GM21529 (cell line): ENCODE data around the gene STMN3.
"Not testable (repeated sequence)": the region's sequence is repeated elsewhere in the genome, so short reads cannot be mapped to it uniquely, and the experiment has no call there.

ENCODE experiments used
- ATAC-seq: cut with Tn5 transposase; IDR thresholded peaks from one replicate; pipeline ENCODE4 v1.9.1; 2021; ENCODE audit not compliant: unreplicated experiment

The STMN3 gene

GRCh38 chr20:63617876-63618265 lies 35.4 kb downstream of the STMN3 start:
- ATAC-seq, result no peak

- ATAC-seq, result no peak
Measured at GRCh38 chr20:63617092-63617875, 35.9 kb downstream of the STMN3 start.

- ATAC-seq, result not testable (repeated sequence)
Measured at GRCh38 chr20:63613863-63614594, 39.2 kb downstream of the STMN3 start.

DNA sequence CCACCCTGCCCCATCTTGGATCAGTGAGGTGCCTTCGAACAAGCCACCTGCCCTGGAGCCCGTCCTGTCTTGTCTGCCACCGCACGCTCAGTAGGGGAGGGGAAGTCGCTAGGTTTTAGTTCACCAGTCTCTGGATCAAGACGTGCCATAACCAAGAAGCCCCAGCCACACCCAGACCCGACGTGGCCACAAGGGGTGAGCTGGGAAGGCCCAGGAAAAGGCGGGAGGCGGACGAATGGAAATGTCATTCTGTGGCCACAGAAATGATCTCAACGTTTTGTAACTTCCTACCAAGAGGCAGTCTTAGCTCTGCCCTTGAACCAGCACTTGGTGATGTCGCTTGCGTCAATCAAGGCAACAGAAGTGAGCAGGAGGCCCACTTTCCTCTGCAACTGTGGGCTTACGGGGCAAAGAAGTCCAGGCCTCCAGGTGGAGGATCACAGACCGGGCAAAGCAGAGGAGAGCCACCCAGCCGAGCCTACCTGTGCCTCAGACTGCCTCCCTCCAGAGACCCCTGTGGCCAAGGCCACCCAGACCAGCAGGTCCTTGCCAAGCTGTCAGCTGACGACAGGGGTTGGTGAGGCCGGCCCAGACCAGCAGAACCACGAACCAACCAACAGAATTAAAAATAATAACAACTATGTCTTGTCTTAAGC lies 40.8 kb downstream of the STMN3 start:
- no peak for ATAC-seq

DNA sequence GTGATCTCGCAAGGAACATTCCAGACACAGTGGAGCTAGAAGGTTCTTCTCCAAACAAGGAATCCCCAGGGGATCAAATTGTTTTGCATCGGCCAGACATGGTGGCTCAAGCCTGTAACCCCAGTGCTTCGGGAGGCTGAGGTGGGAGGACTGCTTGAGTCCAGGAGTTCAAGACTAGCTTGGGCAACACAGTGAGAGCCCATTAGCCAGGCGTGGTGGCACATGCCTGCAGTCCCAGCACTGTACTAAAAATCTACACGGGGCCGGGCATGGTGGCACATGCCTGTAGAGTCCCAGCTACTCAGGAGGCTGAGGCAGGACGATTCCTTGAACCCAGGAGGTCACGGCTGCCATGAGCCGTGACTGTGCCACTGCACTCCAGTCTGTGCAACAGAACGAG lies 41.6 kb downstream of the STMN3 start:
- ATAC-seq, result no peak

GRCh38 chr20:63610581-63611435 lies 42.4 kb downstream of the STMN3 start:
- no peak for ATAC-seq

DNA sequence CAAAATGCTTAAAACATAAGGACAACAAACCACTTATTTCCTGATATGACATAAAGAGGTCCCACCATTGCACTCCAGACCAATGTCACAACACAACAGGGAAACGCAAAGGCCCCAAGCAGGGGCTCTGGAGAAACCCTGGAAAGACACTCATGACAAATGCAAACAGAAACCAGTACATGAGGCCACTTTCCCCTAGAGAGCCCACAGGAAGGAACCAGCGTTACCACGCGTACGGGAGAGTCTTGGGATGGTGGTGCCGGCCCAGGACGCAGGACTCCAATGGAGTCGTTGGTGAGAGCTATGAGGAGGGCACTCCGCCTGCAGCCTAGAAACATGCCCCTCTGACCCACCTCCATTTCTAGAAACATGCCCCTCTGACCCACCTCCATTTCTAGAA lies 46.5 kb downstream of the STMN3 start:
- no peak for ATAC-seq

DNA sequence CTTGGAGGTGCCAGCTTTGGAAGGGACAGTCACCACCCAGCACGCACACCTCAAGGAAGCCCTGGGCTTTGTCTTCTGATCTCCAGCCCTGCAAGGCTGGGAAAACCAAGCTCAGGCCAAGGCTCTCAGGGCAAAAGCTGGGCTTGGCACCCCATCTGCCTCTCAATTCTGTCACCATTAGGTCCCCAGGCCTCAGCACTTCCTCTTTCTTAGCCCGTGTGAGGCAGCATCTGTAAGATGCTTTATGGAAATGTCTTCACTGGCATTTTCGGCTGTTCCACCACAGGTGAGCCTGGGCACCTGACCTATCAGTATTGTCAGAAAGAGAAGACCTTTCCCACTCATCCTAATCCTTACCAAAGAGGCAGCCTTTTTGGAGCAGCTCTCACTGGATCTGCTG lies 50.9 kb downstream of the STMN3 start:
- no peak for ATAC-seq

DNA sequence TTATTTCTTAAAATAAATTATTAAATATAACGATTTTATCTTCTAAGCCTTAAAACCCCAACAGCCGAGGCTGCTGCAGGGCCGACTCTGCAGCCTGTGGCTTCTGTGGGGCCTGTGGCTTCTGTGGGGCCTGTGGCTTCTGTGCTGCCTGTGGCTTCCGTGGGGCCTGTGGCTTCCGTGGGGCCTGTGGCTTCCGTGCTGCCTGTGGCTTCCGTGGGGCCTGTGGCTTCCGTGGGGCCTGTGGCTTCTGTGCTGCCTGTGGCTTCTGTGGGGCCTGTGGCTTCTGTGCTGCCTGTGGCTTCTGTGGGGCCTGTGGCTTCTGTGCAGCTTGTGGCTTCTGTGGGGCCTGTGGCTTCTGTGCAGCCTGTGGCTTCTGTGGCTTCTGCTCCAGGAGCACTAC lies 51.5 kb downstream of the STMN3 start:
- not testable (repeated sequence) for ATAC-seq

- no peak for ATAC-seq
Measured at GRCh38 chr20:63599396-63600050, 53.7 kb downstream of the STMN3 start.

DNA sequence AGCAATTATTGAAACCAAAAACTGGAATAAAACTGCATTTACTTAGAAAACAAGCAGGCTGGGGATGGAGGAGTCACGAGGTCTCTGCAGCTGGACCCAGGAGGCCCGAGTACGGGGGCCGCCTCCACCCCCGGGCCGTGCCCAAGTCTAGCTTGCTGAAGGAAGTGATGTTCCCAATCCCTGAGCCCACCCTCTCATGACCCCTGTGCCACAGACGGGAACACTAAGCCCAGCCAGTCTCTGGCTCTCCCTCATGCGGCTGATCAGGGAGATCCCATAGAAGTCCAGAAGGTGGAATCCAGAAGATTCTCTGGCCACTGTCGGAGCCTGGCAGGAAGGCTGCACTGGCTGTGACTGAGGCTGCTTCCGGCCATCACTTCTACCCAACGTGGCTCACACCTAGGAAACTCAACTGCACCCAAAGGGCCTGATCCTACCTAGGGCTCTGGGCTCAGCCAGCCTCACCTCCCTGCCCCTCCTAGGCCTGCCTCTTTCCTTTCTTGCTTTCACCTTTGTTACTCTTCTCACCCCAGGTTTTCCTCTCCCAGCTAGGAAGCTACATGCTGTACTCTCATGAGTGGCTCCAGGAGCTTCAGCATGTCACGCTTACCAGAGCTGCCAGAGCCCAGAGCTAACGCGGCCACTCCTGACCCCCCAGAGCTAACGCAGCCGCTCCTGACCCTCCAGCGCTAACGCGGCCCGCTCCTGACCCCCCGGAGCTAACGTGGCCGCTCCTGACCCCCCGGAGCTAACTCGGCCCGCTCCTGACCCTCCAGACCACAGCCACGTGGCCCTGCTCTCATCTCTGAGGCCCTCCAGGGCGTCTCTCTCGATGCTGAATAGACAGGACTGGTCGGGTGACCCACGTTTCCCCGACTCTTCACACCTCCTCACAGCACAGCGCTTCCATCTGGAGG lies 54.5 kb downstream of the STMN3 start:
- ATAC-seq, result no peak

DNA sequence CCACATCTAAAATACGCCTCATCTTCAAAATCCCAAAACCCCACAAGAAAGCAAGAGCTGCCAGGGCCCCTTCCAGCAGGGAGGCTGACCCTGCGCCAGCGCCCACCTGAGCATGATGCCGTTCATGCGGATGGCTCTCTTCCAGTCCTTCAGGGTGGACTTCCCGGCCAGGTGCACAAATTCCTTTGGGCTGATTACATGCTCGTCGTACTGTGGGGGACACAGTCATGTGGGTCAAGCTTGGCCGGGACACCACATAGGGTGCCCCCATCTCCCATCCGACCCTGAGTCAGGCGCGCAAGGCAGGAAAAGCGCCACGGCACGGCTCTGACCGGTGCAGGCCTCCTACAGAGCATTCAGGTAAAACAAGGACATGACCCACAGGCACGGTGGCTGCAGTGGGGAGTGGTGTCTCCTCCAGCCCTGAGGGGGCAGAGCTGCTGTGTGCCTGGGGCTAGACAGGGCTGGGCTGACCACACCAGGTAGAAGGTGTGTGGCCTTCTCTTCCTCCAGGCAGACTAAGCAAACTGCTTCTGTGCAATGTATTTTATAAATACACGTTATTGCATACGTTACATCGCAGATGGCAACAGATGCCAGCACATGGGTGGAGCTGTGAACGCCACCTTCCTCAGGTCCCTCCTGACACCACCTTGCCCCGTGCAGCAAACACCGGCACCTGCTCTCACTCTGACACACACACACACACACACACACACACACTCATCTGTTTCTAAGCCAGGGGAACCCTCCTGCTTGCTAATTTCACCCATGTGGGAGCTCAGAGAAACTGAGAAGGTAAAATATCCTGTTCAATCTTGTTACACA lies 55.4 kb downstream of the STMN3 start:
- no peak for ATAC-seq

GRCh38 chr20:63596423-63596822 lies 56.8 kb downstream of the STMN3 start:
- ATAC-seq, result no peak

GRCh38 chr20:63595416-63596127 lies 57.7 kb downstream of the STMN3 start:
- ATAC-seq, result no peak

DNA sequence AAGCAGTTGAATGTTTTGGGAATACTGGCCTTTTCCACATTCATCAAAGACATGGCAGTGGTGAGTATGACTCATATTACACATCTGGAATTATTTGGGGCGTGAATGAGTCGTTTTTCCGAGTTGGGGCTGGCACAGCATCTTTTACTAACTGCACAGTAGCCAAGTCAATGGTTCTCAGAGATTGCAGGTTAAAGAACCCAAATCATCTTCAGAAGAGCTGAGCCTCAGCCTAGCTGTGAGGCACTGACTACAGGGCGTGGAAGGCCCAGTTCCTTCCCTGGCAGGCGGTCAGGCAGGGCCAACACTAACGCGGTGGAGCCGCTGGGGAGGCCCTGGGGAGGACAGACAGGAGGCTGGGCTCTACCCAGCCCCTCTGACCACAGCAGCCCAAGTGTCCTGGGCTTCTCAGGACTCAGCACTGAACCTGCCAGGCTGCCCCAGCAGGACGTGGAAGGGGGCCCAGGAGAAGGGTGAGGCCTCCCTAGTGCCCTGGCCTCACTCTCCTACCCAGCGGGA lies 59.1 kb downstream of the STMN3 start:
- ATAC-seq, result no peak

DNA sequence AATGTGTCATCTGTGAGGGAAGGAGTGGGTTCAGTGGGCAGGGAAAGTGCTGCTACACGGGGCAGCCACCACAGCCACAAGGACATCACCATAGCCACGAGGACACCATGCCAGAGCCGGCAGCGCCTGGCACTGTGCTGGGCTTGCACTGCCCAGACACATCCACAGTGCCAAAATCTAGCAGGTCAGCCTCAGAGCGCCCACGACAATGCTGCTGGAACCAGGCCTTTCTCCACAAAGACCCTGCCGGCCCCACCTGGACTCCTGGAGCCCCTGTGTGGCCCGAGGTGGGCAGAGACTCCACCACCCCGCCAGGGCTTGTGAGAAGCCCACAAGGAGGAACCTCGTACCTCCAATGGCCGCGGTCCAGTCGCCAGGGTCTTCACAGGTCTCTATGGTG lies 60.6 kb downstream of the STMN3 start:
- no peak for ATAC-seq

DNA sequence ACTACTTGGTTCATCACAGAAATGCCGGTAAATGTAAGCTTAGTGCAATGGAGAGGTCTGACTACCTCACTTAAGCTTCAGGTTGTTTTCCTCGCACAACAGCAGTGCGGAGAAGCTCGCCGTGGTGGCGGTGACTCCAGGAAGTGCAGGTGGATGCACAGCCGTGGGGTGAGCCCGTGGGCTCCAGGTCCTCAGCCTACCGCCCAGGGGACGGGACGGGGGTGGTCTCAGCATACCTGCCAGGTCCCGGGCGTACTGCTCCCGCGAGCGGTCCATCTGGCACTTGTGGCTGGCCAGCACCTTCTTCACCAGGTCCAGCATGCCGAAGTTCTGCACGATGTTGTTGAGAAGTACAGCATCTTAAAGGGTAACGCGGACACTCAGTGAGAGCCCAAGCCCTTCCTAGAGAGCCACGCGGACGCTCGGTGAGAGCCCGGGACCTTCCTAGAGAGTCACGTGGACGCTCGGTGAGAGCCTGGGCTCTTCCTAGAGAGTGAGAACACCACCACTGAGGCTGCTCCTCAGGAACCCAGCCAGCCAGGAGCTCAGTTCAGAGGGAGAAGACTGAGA lies 61.4 kb downstream of the STMN3 start:
- no peak for ATAC-seq
